Osteoblast (primary cell): ENCODE measurements around the gene MTTP. TPM values are rescaled to one million over a fixed set of nuclear protein-coding genes. Genes with fewer than 3 reads are reported as not detected.

ENCODE experiments used
- DNase-seq: peaks from one replicate; pipeline ENCODE4 v3.0.0; 2011; ENCODE audit warnings: low spot score, mixed read lengths; ENCODE audit not compliant: insufficient read length; ENCODE audit errors: missing footprints
- H2AFZ ChIP-seq: 2 replicates; pipeline ENCODE4 v1.6.0; 2011; ENCODE audit warnings: mild to moderate bottlenecking, low read length
- H3K27ac ChIP-seq: 2 replicates; pipeline ENCODE4 v1.5.1; 2011; ENCODE audit warnings: mild to moderate bottlenecking, low read depth, low read length, moderate library complexity
- H3K27me3 ChIP-seq: 2 replicates; pipeline ENCODE4 v1.6.0; 2012; ENCODE audit warnings: mild to moderate bottlenecking, control low read depth, inconsistent platforms, low read length, moderate library complexity; ENCODE audit not compliant: insufficient read depth
- H3K36me3 ChIP-seq: 2 replicates; pipeline ENCODE4 v1.5.1; 2011; ENCODE audit warnings: mild to moderate bottlenecking, low read length, control low read depth, moderate library complexity; ENCODE audit not compliant: insufficient read depth
- H3K4me1 ChIP-seq: 2 replicates; pipeline ENCODE4 v1.5.1; 2011; ENCODE audit warnings: mild to moderate bottlenecking, low read length, control low read depth, moderate library complexity; ENCODE audit not compliant: insufficient read depth
- H3K4me2 ChIP-seq: 2 replicates; pipeline ENCODE4 v1.6.0; 2011; ENCODE audit warnings: mild to moderate bottlenecking, low read length; ENCODE audit not compliant: insufficient read depth
- H3K4me3 ChIP-seq: fragments of 200-600 bp; sonication (generic); 3 replicates; pipeline ENCODE4 v1.5.1; 2012; ENCODE audit warnings: mild to moderate bottlenecking, low read length, inconsistent platforms; ENCODE audit not compliant: insufficient read depth
- H3K79me2 ChIP-seq: 2 replicates; pipeline ENCODE4 v1.6.0; 2012; ENCODE audit warnings: mild to moderate bottlenecking, low read length, control low read depth, inconsistent platforms; ENCODE audit not compliant: insufficient read depth
- H3K9me3 ChIP-seq: 2 replicates; pipeline ENCODE4 v1.5.1; 2011; ENCODE audit warnings: low read depth, low read length, control low read depth
- H4K20me1 ChIP-seq: 2 replicates; pipeline ENCODE4 v1.6.0; 2012; ENCODE audit warnings: mild to moderate bottlenecking, low read length, control low read depth; ENCODE audit not compliant: insufficient read depth
- CTCF ChIP-seq: IDR thresholded peaks from 2 replicates; pipeline ENCODE4 v1.5.1; 2011; ENCODE audit warnings: mild to moderate bottlenecking, low read depth, low read length, moderate library complexity; ENCODE audit errors: extremely low read depth
- total RNA-seq: library from RNA; depleted of rRNA; stranded (reverse); fragments of >200 nt; gene quantifications from 2 replicates; pipeline ENCODE4 v1.2.3, GENCODE V29; 2012

MTTP gene
- total RNA-seq, 1 donor, result not detected

GRCh38 chr4:99591757-99592156 is 17.1 kb downstream of the MTTP start:
- no peak overlapping the region for H2AFZ ChIP-seq
- TF ChIP-seq CTCF, result no peak
- no peaks in the 10 kb centered on the region for H3K36me3 ChIP-seq
- H3K4me1 ChIP-seq, result no peaks in the 10 kb centered on the region
- H4K20me1 ChIP-seq, result no peaks in the 10 kb centered on the region
- no peak overlapping the region for H3K4me3 ChIP-seq
- DNase-seq, result no peak
- no peaks in the 10 kb centered on the region for H3K27me3 ChIP-seq
- H3K79me2 ChIP-seq, result no peaks in the 10 kb centered on the region
- H3K27ac ChIP-seq, result no peak overlapping the region
- H3K9me3 ChIP-seq, result no peaks in the 10 kb centered on the region
- H3K4me2 ChIP-seq, result no peak overlapping the region

GRCh38 chr4:99593781-99594641 is 19.4 kb downstream of the MTTP start:
- Histone ChIP-seq H3K36me3 (no peaks in the 10 kb centered on the region), H3K79me2 (no peaks in the 10 kb centered on the region), H3K4me3 (no peak overlapping the region), H3K4me2 (no peak overlapping the region), H2AFZ (no peak overlapping the region), H3K27ac (no peak overlapping the region), H4K20me1 (no peaks in the 10 kb centered on the region), H3K27me3 (no peaks in the 10 kb centered on the region), H3K4me1 (no peaks in the 10 kb centered on the region), H3K9me3 (no peaks in the 10 kb centered on the region)
- no peak for TF ChIP-seq CTCF
- DNase-seq, result no peak

- Histone ChIP-seq H4K20me1 (no peaks in the 10 kb centered on the region), H3K4me1 (no peaks in the 10 kb centered on the region), H3K36me3 (no peaks in the 10 kb centered on the region), H3K27me3 (no peaks in the 10 kb centered on the region), H3K79me2 (no peaks in the 10 kb centered on the region), H3K9me3 (no peaks in the 10 kb centered on the region), H3K27ac (no peak overlapping the region), H3K4me2 (no peak overlapping the region), H2AFZ (no peak overlapping the region), H3K4me3 (no peak overlapping the region)
- TF ChIP-seq CTCF, result no peak
- no peak for DNase-seq
These were observed 20.2 kb downstream of the MTTP start for GRCh38 chr4:99594818-99595217.

GRCh38 chr4:99606716-99607115 is 32.1 kb downstream of the MTTP start:
- Histone ChIP-seq H3K4me1 (no peaks in the 10 kb centered on the region), H4K20me1 (no peaks in the 10 kb centered on the region), H2AFZ (no peak overlapping the region), H3K27me3 (no peaks in the 10 kb centered on the region), H3K79me2 (no peaks in the 10 kb centered on the region), H3K4me3 (no peak overlapping the region), H3K36me3 (no peaks in the 10 kb centered on the region), H3K4me2 (no peak overlapping the region), H3K9me3 (no peaks in the 10 kb centered on the region), H3K27ac (no peak overlapping the region)
- no peak for TF ChIP-seq CTCF
- no peak for DNase-seq
